ENCODE data around the gene C5orf47. TPM values are rescaled to one million over a fixed set of nuclear protein-coding genes. Genes with fewer than 3 reads are reported as not detected.

Gene C5orf47
- total RNA-seq, 1 experiment from 2014 or later: 0.09 TPM

GRCh38 chr5:174011441-174011840 lies 22.5 kb downstream of the C5orf47 start:
- Histone ChIP-seq H3K23me2 (ENCODE audit: insufficient read length, low read depth, low read length, poor library complexity, severe bottlenecking) (no peaks in the 10 kb centered on the region), H3K4me1 (ENCODE audit: insufficient read depth, low read length) (no peaks in the 10 kb centered on the region), H3K4me2 (ENCODE audit: insufficient read depth, insufficient read length, low read length) (no peak overlapping the region), H3K9me3 (ENCODE audit: control insufficient read depth, low read depth, low read length) (no peaks in the 10 kb centered on the region), H2AFZ (ENCODE audit: low read length) (no peak overlapping the region), H3K27me3 (ENCODE audit: insufficient read depth, low read length) (no peaks in the 10 kb centered on the region), H3K4ac (ENCODE audit: low read depth, low read length) (no peak overlapping the region), H3T11ph (ENCODE audit: low read length) (no peak overlapping the region), H2BK120ac (ENCODE audit: low read depth, low read length, poor library complexity, severe bottlenecking) (no peak overlapping the region), H2AK5ac (ENCODE audit: insufficient read length, low read length) (no peak overlapping the region), H4K20me1 (ENCODE audit: control insufficient read depth, insufficient read depth, insufficient read length) (no peaks in the 10 kb centered on the region), H3K27ac (ENCODE audit: insufficient read length, low read depth, low read length) (no peak overlapping the region), H3K14ac (ENCODE audit: insufficient read depth, low read length) (no peak overlapping the region), H2BK12ac (ENCODE audit: insufficient read length, low read depth, low read length) (no peak overlapping the region), H3K9ac (ENCODE audit: extremely low read depth, insufficient read length, low read length) (no peak overlapping the region), H3K56ac (ENCODE audit: insufficient read length, low read depth, low read length) (no peak overlapping the region), H3K18ac (ENCODE audit: insufficient read length, low read depth, low read length) (no peak overlapping the region), H4K91ac (ENCODE audit: insufficient read length, low read depth, low read length) (no peak overlapping the region), H4K5ac (ENCODE audit: insufficient read length, low read depth, low read length) (no peak overlapping the region), H3K79me1 (ENCODE audit: insufficient read depth, low read depth, low read length, poor library complexity, severe bottlenecking) (no peaks in the 10 kb centered on the region), H2BK20ac (ENCODE audit: low read depth, low read length, poor library complexity, severe bottlenecking) (no peak overlapping the region), H3K79me2 (ENCODE audit: insufficient read depth, low read length) (no peaks in the 10 kb centered on the region), H3K23ac (ENCODE audit: insufficient read length, low read depth, low read length) (no peak overlapping the region), H4K8ac (replicated peaks; ENCODE audit: insufficient read length, low read depth, low read length) (no peak overlapping the region), H2BK15ac (ENCODE audit: low read depth, low read length) (no peak overlapping the region), H2BK5ac (ENCODE audit: insufficient read length, low read length) (no peak overlapping the region)
- no CpG with 5 or more reads among the region's 3 CpGs for WGBS (ENCODE audit: extremely low coverage, insufficient read length, low lambda C conversion rate)
- no peak for DNase-seq
- H3K4me3 Mint-ChIP-seq: no peak overlapping the region
- peaks cover 0 to 3% (median 0%) of the 10 kb centered on the region in 3 experiments; a peak in 1 of 7 replicates for H3K36me3 Mint-ChIP-seq (ENCODE audit: insufficient read depth in 1 of 3, low read depth in 3 of 3)
- H3K27me3 Mint-ChIP-seq (ENCODE audit: low read depth): peaks cover 6% of the 10 kb centered on the region
- no peaks in the 10 kb centered on the region for H3K4me1 Mint-ChIP-seq
- TF ChIP-seq, protein P1, sequence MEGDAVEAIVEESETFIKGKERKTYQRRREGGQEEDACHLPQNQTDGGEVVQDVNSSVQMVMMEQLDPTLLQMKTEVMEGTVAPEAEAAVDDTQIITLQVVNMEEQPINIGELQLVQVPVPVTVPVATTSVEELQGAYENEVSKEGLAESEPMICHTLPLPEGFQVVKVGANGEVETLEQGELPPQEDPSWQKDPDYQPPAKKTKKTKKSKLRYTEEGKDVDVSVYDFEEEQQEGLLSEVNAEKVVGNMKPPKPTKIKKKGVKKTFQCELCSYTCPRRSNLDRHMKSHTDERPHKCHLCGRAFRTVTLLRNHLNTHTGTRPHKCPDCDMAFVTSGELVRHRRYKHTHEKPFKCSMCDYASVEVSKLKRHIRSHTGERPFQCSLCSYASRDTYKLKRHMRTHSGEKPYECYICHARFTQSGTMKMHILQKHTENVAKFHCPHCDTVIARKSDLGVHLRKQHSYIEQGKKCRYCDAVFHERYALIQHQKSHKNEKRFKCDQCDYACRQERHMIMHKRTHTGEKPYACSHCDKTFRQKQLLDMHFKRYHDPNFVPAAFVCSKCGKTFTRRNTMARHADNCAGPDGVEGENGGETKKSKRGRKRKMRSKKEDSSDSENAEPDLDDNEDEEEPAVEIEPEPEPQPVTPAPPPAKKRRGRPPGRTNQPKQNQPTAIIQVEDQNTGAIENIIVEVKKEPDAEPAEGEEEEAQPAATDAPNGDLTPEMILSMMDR (conservative IDR thresholded peaks at IDR 0.05): no peak
- H3K27ac Mint-ChIP-seq: no peak overlapping the region
- peaks cover 4 to 10% of the 10 kb centered on the region in 2 experiments; a peak in 3 of 5 replicates for H3K9me3 Mint-ChIP-seq
